ENCODE measurements around the gene NTNG1.
A peak's percentile ranks its signal among the peaks of the same experiment; 100 is the strongest.
"Not testable (repeated sequence)": the region's sequence is repeated elsewhere in the genome, so short reads cannot be mapped to it uniquely, and the experiment has no call there.

Gene NTNG1

DNA sequence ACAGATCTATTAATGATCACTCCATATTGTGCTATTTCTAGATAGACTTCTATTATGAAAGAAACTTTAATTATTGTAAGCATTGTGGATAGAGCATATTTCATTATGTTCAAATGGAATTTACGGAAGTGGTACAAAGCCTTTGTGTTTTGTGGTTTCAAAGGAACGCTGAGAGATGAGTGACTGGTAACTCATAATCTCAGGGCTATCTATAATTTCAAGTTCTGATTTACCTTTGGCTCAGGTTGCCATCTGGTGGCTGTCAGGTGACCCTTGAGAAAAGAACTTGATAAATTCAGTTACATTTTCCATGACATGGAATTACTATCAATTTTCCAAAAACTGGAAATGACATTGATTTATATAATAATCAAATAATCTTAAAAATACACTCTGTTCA is 12.2 kb downstream of the NTNG1 start:
- TF ChIP-seq, protein P1, sequence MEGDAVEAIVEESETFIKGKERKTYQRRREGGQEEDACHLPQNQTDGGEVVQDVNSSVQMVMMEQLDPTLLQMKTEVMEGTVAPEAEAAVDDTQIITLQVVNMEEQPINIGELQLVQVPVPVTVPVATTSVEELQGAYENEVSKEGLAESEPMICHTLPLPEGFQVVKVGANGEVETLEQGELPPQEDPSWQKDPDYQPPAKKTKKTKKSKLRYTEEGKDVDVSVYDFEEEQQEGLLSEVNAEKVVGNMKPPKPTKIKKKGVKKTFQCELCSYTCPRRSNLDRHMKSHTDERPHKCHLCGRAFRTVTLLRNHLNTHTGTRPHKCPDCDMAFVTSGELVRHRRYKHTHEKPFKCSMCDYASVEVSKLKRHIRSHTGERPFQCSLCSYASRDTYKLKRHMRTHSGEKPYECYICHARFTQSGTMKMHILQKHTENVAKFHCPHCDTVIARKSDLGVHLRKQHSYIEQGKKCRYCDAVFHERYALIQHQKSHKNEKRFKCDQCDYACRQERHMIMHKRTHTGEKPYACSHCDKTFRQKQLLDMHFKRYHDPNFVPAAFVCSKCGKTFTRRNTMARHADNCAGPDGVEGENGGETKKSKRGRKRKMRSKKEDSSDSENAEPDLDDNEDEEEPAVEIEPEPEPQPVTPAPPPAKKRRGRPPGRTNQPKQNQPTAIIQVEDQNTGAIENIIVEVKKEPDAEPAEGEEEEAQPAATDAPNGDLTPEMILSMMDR (IDR thresholded peaks at IDR 0.05; ENCODE audit: low read depth, low read length, missing control alignments): peak; percentile 9
- no peak for DNase-seq (ENCODE audit: low read depth)
- H3K4me3 ChIP-seq (ENCODE audit: low read depth, low read length): no peak overlapping the region

DNA sequence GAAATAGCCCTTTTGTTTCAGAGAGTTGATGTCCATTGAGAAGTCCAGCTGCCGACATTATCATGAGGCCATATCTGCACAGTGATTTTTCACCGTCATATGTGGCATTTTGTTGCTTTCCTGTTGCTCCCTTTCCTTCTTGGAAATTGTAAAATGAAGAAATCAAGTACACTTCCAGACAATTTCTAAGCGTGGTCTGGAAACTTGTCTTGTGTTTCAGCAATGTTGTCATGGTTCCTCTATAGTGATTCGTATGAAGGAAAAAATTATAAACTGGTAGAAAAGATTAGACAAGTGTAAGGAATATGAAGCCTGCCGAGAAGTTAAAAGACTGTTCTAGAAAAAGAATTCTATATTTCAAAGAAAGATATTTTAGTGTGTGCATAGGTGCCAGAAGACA is 17.7 kb downstream of the NTNG1 start:
- TF ChIP-seq, protein P1 (IDR thresholded peaks at IDR 0.05; ENCODE audit: low read depth, low read length, missing control alignments): no peak
- DNase-seq (ENCODE audit: low read depth): no peak
- no peak overlapping the region for H3K4me3 ChIP-seq (ENCODE audit: low read depth, low read length)

DNA sequence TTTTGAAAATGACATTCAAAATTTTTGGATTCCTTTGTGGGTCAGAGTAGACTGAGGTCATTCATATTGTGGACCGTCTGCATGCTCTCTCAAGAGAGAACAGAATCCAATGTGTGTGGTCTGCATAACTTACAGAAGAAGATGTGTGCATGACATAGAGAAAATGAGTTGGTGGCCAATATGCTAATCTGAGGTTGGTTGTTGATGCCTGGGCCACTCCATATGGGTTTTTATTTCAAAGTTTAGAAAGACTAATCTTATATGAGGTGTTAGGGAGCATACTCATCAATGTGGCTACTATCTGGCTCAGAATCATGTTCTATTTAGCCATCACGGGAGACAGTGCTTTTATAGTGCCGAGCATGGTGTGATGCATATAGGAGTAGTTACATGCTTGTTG is 18.2 kb downstream of the NTNG1 start:
- DNase-seq (ENCODE audit: low read depth): no peak
- H3K4me3 ChIP-seq (ENCODE audit: low read depth, low read length): no peak overlapping the region
- TF ChIP-seq, protein P1 (IDR thresholded peaks at IDR 0.05; ENCODE audit: low read depth, low read length, missing control alignments): no peak

DNA sequence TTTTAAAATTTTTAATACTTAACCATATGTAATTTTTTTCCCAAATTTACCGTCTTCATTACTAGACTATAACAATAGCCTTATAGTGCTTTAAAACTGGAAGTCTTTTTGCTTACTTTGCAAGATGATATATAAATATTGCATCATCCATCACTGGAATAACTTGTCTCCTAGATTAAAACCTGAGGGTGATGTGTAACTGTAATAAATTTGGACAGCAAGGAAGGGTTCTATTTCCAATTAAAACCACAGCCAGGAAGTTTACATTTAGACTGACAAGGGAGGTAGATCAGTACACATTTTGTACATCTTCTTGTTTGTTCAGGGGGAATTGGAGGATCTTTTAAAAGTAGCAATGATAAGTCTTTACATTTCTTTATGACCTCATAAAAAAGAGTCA is 21.9 kb downstream of the NTNG1 start:
- TF ChIP-seq, protein P1 (IDR thresholded peaks at IDR 0.05; ENCODE audit: low read depth, low read length, missing control alignments): no peak
- no peak for DNase-seq (ENCODE audit: low read depth)
- no peak overlapping the region for H3K4me3 ChIP-seq (ENCODE audit: low read depth, low read length)

DNA sequence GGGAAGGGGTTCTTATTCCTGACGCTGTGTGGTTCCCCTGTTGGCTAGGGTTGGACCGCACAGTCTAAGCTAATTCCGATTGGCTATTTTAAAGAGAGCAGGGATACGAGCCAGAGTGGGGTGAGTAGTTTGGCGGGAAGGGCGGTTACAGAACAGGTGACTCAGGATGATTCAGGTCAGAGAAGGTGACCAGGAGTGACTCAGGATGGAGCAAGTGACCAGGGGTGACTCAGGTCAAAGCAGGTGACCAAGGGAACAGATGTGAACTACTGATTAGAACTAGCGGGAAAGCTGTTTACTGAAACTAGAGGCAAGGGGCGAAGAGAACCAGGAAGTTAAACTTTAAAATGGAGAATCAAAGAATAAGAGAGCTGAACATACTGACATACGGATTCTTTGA is 24.1 kb downstream of the NTNG1 start:
- DNase-seq (ENCODE audit: low read depth); H3K4me3 ChIP-seq (ENCODE audit: low read depth, low read length): not testable (repeated sequence)

DNA sequence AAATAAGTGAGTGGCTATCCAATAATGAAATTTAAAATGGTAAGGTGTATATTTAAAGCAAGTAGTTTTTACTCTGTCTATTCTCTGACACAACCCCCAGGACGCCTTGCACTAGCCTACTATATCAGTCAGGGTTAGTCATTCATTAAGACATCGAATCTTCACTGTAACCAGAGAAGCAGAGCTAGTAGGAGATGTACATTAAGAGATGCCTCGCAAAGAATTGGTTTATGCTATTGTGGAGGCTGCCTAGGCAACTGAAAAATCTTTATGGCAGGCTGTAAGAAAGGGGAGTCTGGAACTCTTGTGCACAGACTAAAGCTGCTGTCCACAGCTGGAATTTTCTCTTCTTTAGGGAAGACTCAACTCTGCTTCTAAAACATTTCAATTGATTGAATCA is 28.8 kb downstream of the NTNG1 start:
- DNase-seq (ENCODE audit: low read depth): no peak
- no peak overlapping the region for H3K4me3 ChIP-seq (ENCODE audit: low read depth, low read length)
- TF ChIP-seq, protein P1 (IDR thresholded peaks at IDR 0.05; ENCODE audit: low read depth, low read length, missing control alignments): no peak

DNA sequence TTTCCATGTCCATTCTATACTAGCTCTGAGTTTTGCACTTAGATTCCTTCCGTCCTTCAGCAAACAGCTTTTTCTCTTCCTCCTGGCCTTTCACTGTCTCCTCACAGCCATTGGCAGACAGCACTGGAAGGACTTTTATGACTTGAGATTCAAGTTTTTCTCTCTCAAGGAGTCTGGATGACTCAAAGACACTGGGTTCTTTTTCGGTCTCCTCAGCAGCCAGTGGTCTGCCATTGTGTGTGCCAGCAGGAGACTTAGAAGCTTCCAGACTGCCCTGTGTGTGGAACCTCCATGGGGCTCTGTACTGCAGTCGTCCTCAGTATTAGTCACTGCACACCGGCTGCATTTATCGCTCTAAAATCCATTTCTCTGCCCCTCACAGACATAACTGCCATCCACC is 30.5 kb downstream of the NTNG1 start:
- TF ChIP-seq, protein P1 (IDR thresholded peaks at IDR 0.05; ENCODE audit: low read depth, low read length, missing control alignments): no peak
- DNase-seq (ENCODE audit: low read depth): no peak
- no peak overlapping the region for H3K4me3 ChIP-seq (ENCODE audit: low read depth, low read length)

All from GM12864 (cell line).